HepG2 (cell line): ENCODE results near the gene USP7. TPM values are rescaled to one million over a fixed set of nuclear protein-coding genes. Genes with fewer than 3 reads are reported as not detected.
A peak's percentile ranks its signal among the peaks of the same experiment; 100 is the strongest.

Experiments used
- DR1 ChIP-seq: sonication (generic); formaldehyde crosslinking; IDR thresholded peaks from 2 replicates; pipeline ENCODE4 v1.8.0; 2021; ENCODE audit warnings: mild to moderate bottlenecking, missing genetic modification reagents, inconsistent platforms
- ISX ChIP-seq: sonication (generic); formaldehyde crosslinking; conservative IDR thresholded peaks from 2 replicates; pipeline ENCODE4 v1.5.0; 2020; ENCODE audit warnings: missing genetic modification reagents
- KDM1A ChIP-seq: IDR thresholded peaks from 2 replicates; pipeline ENCODE4 v1.6.1; 2016; ENCODE audit warnings: missing compliant biosample characterization
- NKX3-1 ChIP-seq: sonication (generic); formaldehyde crosslinking; IDR thresholded peaks from 2 replicates; pipeline ENCODE4 v1.5.0; 2020; ENCODE audit warnings: missing genetic modification reagents
- SALL1 ChIP-seq: sonication (generic); formaldehyde crosslinking; IDR thresholded peaks from 2 replicates; pipeline ENCODE4 v1.8.0; 2022; ENCODE audit warnings: mild to moderate bottlenecking, missing genetic modification reagents
- THYN1 ChIP-seq: sonication (generic); formaldehyde crosslinking; IDR thresholded peaks from 2 replicates; pipeline ENCODE4 v1.8.1; 2023; ENCODE audit warnings: low read depth, mild to moderate bottlenecking, moderate library complexity, missing genetic modification reagents, borderline replicate concordance
- ZGPAT ChIP-seq: IDR thresholded peaks from 2 replicates; pipeline ENCODE4 v1.6.1; 2016; ENCODE audit warnings: mild to moderate bottlenecking
- ZNF18 ChIP-seq: sonication (generic); formaldehyde crosslinking; IDR thresholded peaks from 2 replicates; pipeline ENCODE4 v1.8.0; 2022; ENCODE audit warnings: mild to moderate bottlenecking, missing genetic modification reagents; ENCODE audit not compliant: insufficient replicate concordance
- ZNF414 ChIP-seq: sonication (generic); formaldehyde crosslinking; IDR thresholded peaks from 2 replicates; pipeline ENCODE4 v1.5.0; 2020; ENCODE audit warnings: missing genetic modification reagents
- ZNF513 ChIP-seq: sonication (generic); formaldehyde crosslinking; conservative IDR thresholded peaks from 2 replicates; pipeline ENCODE4 v1.5.0; 2020; ENCODE audit warnings: missing genetic modification reagents
- ZNF629 ChIP-seq: sonication (generic); formaldehyde crosslinking; conservative IDR thresholded peaks from 2 replicates; pipeline ENCODE4 v1.5.0; 2020; ENCODE audit warnings: missing genetic modification reagents
- ZNF773 ChIP-seq: sonication (generic); formaldehyde crosslinking; IDR thresholded peaks from 2 replicates; pipeline ENCODE4 v1.4.0; 2020; ENCODE audit warnings: missing genetic modification reagents, borderline replicate concordance
- ZNF788 ChIP-seq: sonication (generic); formaldehyde crosslinking; IDR thresholded peaks from 2 replicates; pipeline ENCODE4 v1.5.0; 2020; ENCODE audit warnings: mild to moderate bottlenecking, missing genetic modification reagents, borderline replicate concordance
- polyA plus RNA-seq, 8 experiments: library from polyadenylated mRNA; depleted of rRNA in 3 of 8; stranded (reverse) in 7 of 8; unstranded in 1 of 8; fragments of >200 nt; fragmentation: Illumina TruSeq in 4 of 8; extraction: Trizol in 4 of 8; gene quantifications; 2 replicates each; pipeline versions ENCODE4 v1.2.1 to v1.2.3, GENCODE V29; 2011 to 2016; ENCODE audit warnings: low read depth in 4 of 8, missing spikeins in 1 of 8, mixed read lengths in 1 of 8; ENCODE audit not compliant: insufficient read depth in 1 of 8
- total RNA-seq, 5 experiments: library from RNA; depleted of rRNA; stranded (reverse); fragments of >200 nt; fragmentation: Illumina TruSeq; extraction: Trizol; gene quantifications; 2 replicates each; pipeline ENCODE4 v1.2.3, GENCODE V29; 2016; ENCODE audit warnings: low read depth in 1 of 5
- TF ChIP-seq, protein P1 (sequence below): sonication (generic); formaldehyde crosslinking; IDR thresholded peaks from 2 replicates; pipeline ENCODE4 v1.8.0; 2022; ENCODE audit warnings: mild to moderate bottlenecking, missing genetic modification reagents, borderline replicate concordance
- TF ChIP-seq, protein P2 (sequence below): sonication (generic); formaldehyde crosslinking; IDR thresholded peaks from 2 replicates; pipeline ENCODE4 v1.4.0; 2020; ENCODE audit warnings: missing genetic modification reagents, low read depth, mild to moderate bottlenecking, borderline replicate concordance
- TF ChIP-seq, protein P3 (sequence below): sonication (generic); formaldehyde crosslinking; conservative IDR thresholded peaks from 2 replicates; pipeline ENCODE4 v1.8.0; 2022; ENCODE audit warnings: low read depth, missing genetic modification reagents

Gene USP7
- total and polyA plus RNA-seq, 2 of the 13 experiments (the other 11 are each of a cell fraction or from before 2014, with no cell fraction given): 52.5 to 173 TPM

DNA sequence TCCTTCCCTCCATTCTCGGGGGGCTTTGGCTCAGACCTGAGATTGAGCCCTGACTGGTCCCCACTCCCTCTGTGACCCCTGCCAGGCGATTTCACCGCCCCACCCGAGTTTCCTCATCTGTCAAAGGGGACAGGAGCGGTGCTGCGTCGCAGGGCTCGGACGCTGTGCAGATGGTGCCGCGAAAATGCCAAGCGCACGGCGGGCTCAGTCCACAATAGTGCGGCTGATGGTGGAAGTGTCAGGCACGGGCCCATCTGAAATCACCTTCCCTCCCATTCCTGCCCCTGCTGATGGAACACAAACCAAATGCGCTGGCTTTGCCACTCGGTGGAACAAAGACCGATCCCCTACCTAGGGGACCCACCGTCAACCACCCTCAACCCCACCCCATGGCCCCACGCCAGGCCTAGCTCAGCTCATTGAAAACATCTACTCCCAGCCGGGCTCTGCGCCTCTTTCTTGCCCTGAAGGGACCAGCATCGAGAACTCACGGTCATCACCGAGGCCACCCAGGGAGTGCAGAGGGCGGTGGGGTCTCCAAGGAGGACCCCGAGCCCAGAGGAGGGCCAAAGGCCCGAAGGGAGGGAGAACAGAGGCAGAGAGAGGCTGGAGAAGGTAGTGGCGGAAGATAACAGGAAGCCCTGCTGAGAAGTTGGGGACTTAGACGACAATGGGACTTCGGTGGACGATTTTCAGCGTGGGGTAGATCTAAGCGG is 96.3 kb downstream of the USP7 start (continued):
- TF ChIP-seq, protein P1, sequence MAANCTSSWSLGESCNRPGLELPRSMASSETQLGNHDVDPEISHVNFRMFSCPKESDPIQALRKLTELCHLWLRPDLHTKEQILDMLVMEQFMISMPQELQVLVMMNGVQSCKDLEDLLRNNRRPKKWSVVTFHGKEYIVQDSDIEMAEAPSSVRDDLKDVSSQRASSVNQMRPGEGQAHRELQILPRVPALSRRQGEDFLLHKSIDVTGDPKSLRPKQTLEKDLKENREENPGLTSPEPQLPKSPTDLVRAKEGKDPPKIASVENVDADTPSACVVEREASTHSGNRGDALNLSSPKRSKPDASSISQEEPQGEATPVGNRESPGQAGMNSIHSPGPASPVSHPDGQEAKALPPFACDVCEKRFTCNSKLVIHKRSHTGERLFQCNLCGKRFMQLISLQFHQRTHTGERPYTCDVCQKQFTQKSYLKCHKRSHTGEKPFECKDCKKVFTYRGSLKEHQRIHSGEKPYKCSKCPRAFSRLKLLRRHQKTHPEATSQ (CRISPR knock-in tag): no peak
- no peak for TF ChIP-seq NKX3-1 (CRISPR knock-in tag)
- TF ChIP-seq THYN1 (CRISPR knock-in tag): no peak
- TF ChIP-seq ISX: no peak
- 0 out of 2 replicates have a peak, but pooled peaks have one; percentile 49 for TF ChIP-seq ZNF788
- TF ChIP-seq ZGPAT (CRISPR knock-in tag): 0 out of 2 replicates have a peak, but pooled peaks have one; percentile 37
- no peak for TF ChIP-seq ZNF629
- TF ChIP-seq ZNF513 (CRISPR knock-in tag): no peak
- TF ChIP-seq ZNF18 (CRISPR knock-in tag): no peak
- no peak for TF ChIP-seq ZNF773
- TF ChIP-seq KDM1A (CRISPR knock-in tag): no peak
- TF ChIP-seq DR1 (CRISPR knock-in tag): no peak
- TF ChIP-seq, protein P2, sequence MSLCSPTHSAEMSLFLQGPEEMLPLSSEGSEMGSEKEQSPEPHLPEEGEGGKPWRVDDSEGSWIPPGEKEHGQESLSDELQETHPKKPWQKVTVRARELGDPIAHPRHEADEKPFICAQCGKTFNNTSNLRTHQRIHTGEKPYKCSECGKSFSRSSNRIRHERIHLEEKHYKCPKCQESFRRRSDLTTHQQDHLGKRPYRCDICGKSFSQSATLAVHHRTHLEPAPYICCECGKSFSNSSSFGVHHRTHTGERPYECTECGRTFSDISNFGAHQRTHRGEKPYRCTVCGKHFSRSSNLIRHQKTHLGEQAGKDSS (CRISPR knock-in tag): peak; percentile 82
- TF ChIP-seq, protein P3, sequence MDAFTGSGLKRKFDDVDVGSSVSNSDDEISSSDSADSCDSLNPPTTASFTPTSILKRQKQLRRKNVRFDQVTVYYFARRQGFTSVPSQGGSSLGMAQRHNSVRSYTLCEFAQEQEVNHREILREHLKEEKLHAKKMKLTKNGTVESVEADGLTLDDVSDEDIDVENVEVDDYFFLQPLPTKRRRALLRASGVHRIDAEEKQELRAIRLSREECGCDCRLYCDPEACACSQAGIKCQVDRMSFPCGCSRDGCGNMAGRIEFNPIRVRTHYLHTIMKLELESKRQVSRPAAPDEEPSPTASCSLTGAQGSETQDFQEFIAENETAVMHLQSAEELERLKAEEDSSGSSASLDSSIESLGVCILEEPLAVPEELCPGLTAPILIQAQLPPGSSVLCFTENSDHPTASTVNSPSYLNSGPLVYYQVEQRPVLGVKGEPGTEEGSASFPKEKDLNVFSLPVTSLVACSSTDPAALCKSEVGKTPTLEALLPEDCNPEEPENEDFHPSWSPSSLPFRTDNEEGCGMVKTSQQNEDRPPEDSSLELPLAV: no peak
- peak; percentile 21 for TF ChIP-seq SALL1 (CRISPR knock-in tag)
- TF ChIP-seq ZNF414 (CRISPR knock-in tag): no peak
